CD1c-positive myeloid dendritic cell (primary cell): Measurements from ENCODE around the gene ZNF860.
"Not testable (repeated sequence)": the region's sequence is repeated elsewhere in the genome, so short reads cannot be mapped to it uniquely, and the experiment has no call there.

Experiments used
- DNase-seq: peaks from one replicate; pipeline ENCODE4 v3.0.0-alpha.2; 2016; ENCODE audit errors: extremely low spot score

Gene ZNF860

DNA sequence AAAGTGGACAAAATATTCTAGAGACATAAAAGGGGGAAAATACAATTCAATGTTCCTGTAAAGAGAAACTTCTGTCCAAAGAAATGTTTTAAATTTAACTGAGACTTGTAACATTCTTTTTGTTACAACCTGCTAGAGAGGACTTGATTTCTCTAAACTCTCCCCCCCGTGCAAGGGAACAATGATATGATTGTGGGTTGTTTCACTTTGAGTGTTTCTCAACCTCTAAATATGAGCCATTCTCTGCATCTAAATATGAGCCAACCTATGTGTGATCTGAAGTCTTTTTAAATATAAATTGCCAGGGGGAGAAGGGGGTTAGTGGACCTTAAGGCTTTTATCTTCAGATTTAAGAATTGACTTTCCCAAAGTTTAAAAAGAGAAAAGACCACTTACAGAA, 14.6 kb downstream of the ZNF860 start:
- no peak for DNase-seq

DNA sequence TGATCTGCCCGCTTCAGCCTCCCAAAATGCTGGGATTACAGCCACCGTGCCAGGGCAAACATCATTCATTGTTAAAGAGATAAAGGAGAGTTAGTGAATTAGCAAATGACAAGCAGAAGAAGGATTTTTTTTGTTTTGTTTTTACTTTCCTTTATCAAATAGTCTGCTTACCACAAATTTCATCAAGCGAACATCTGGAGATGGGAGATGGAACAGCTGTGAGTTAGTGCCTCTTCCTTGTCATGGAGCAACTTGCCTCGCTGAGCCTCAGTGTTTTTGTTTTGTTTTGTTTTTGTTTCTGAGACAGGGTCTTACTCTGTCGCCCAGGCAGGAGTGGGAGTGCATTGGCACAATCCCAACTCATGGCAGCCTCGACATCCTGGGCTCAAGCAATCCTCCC, 15.9 kb downstream of the ZNF860 start:
- no peak for DNase-seq

DNA sequence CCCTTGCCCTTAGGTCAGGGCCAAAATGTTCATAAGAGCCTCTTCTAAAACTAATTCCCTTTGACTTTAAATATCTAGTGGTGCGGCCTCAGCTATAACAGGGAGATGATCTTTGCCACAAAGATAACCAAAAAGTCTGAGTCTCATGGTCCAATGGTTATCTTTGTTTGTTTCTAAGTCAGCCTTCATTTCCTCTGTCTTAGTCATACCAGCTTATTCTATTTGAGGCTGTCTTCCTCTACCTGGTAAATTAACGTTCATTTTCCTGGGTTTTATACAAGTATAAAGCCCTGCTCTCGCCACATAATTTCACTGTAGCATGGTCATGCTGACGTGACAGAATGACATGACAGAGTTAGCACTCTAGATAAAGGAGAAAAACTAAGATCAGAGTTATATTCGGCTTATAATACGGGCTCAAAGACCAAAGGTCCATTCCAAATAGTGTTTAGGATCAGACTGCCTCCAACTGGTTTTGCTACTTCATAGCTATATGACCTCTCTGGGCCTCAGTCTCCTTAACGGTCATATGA, 18.4 kb downstream of the ZNF860 start:
- no peak for DNase-seq

DNA sequence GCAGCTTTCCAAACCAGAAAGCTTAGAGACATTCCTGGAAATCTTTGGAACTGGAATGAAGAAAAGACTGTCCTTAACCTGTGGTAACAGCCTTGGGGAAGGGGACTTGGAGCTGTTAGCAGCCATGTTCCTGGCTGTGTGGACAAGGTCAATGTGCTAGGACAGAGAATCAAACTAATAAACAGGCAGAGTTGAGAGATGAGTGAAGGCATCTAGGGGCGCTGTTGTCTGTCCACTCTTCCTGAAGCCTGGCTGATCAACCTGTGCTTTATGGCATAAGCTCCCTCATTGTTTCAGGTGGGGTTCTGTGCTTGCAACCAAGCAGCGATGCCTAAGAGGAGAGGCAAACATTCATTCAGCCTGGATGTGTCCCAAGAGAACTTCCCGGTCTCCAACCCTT, 19.3 kb downstream of the ZNF860 start:
- no peak for DNase-seq

DNA sequence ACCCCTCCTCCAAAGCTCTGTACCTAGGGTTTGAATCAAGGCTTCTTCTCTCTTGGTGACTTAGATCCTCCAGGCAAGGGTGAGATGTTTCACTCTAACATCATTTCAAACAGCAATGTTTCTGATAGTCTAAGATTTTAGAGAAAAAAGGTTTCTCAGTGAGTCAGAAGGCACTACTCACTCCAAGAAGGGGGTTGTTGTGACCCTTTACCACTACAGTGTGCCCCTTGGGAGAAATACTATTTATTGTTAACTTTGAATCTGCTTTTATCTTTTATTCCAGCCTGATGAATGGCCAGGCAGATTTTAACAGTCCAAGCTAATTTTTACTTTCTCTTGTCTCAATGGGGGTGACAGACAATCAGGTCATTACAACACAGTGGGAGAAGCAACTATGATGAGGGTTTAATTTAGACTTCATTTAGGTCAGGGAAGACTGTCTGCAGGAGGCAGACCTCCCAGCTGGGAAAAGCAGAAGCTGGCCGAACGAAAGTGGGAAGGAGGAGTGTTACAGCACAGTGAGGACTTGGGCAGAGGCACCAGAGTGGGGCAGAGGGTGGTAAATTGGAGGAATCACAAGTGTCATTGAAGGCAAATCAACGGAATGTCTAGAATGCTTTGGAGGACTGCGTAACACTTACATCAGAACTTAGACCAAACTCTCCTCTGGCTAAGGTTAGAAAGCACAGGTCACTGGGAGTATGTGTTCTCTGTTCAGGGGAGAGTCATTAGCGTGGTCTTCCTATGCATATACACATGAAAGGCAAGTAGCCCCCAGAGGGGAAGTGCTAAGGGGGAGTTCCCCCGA, 21.2 kb downstream of the ZNF860 start:
- DNase-seq = no peak

DNA sequence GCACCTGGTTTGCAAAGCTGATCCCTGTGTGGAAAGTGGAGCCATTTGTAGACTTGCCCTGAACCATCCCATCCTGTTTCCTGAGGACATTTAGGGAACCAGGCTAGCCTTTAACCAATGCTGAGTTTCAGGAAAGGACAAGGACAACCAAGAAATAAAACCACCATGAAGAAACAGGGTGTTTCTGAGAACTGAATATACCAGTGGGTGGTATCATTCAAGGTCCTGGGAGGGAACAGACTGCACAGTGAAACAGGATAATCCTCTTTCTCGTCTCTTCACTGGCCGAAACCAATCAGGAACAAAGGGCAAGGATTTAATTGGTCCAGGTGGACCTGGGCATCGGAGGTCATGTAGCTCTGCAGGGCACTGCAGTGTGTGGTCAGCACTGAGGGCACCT, 21.8 kb downstream of the ZNF860 start:
- no peak for DNase-seq

DNA sequence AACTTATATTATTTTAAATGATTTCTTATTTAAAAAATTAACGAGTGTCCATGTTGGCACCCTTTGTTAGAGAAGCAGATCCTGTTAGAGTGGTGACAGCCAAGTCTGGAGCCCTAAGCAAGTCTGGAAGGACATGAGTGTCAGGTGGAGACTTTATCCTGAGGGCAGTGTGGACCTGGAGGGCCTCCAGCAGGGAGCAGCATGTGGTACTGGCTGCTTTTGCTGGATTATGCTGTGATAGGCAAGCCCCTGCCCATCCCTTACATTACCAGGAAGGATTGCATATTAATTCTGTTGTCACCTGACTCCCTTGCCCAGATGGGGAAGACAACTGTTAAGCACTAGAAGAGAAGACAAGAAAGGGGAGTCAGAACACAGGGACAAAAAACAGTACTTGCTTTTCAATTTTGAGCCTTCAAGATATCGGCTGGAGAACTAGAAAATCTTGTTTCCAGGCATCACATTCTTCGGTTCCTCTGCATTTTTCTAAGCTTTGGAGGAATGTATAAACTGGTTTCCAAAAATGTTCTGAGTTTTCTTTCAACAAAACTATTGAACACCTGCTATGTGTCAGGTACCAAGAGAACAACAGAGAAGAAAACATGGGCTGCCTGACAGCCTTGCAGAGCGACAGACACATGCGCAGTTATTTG, 22.7 kb downstream of the ZNF860 start:
- no peak for DNase-seq

DNA sequence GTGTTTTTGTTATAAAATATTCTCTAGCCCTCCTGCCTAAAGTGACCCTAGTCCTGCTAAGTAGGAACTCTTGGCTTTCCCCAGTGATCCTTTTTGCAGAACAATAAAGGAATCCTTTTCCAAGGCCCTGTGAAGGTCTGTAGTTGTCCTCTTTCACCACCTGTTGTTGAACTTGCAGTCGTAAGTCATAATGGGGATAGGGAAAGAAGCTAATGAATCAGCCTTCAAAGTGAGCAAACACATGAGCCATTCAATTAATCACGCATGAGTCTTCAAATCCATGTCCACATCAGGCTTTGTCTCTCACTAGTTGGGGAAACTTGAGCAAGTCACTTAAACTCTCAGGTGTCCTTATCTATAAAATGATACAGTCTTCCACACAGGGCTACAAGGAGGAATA, 27.6 kb downstream of the ZNF860 start:
- no peak for DNase-seq

DNA sequence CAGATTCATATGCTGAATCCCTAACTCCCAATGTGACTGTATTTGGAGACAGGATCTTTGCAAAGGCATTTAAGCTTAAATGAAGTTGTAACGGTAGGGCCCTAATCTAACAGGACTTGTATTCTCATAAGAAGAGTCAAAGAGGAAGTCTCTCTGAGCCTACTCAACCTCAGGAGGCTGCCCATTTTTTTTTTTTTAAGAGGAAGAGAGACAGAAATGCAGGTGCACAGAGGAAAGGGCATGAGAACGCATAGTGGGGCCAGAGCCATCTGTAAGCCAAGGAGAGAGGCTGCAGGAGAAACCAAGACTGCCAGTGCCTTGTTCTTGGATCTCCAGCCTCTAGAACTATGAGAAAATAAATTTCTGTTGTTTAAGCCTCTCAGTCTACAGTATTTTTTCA, 28.4 kb downstream of the ZNF860 start:
- no peak for DNase-seq

DNA sequence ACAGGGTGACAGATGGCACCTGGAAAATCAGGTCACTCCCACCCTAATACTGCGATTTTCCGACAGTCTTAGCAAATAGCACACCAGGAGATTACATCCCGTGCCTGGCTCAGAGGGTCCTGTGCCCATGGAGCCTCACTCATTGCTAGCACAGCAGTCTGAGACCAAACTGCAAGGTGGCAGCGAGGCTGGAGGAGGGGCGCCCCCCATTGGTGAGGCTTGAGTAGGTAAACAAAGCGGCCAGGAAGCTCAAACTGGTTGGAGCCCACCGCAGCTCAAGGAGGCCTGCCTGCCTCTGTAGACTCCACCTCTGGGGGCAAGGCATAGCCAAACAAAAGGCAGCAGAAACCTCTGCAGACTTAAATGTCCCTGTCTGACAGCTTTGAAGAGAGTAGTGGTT, 29.1 kb downstream of the ZNF860 start:
- DNase-seq = not testable (repeated sequence)

DNA sequence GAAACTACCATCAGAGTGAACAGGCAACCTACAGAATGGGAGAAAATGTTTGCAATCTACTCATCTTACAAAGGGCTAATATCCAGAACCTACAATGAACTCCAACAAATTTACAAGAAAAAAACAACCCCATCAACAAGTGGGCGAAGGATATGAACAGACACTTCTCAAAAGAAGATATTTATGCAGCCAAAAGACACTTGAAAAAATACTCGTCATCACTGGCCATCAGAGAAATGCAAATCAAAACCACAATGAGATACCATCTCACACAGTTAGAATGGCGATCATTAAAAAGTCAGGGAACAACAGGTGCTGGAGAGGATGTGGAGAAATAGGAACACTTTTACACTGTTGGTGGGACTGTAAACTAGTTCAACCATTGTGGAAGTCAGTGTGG, 34.1 kb downstream of the ZNF860 start:
- DNase-seq = not testable (repeated sequence)

DNA sequence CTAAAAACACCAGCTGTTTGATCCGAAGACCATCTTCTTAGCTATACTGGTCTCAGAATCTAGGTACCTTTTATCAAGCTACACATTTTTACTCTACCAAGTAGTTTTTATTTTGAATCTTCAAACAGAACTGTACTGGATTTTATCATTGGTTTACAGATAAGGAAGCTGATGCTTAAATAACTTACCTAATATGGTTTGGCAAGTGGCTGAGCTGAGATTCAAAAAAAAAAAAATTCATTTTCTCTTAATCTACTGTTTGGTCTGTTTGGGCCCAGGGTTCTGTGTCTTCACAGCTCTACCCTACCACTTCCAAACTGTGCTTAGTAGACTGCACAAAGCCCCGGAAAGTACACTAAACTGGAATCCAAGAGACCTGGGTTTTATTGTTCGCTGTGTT, 35.7 kb downstream of the ZNF860 start:
- DNase-seq = no peak

DNA sequence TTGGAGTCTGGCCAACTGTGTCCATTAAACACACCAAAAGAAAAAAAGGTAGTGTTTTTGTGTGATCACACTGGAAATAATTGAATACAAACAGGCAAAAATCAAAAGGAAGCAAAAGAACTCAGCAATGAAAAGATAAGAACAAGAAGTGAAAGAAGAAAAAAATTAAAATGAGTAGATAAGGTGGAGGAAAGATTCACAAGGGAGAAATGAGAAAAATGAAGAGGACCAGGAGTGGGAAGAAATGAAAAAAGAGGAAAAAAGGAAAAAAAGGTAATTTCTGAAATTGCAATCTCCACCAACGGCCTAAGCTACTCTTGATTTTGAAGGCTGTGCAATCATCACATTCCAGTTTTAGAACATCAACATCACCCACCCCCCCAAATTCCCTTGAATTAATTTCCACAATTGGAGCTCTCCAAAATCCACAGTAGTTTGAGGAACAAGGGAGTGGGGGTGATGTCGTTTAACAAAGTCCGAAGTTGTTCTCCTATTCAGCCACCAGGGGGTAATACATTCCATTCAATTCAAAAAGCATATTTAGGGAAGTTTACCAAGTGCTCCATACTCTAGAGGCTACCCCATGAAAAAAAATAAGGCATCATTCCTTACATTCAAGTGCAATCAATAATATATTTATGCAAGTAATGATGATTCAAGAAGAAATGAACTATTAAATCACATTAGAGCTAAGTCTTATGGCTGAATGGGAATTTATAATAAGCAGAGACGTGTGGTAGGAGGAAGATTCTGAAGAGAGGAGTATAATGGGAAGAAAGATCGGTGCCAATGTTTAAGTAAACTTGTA, 37.4 kb downstream of the ZNF860 start:
- peak; percentile 70 for DNase-seq

DNA sequence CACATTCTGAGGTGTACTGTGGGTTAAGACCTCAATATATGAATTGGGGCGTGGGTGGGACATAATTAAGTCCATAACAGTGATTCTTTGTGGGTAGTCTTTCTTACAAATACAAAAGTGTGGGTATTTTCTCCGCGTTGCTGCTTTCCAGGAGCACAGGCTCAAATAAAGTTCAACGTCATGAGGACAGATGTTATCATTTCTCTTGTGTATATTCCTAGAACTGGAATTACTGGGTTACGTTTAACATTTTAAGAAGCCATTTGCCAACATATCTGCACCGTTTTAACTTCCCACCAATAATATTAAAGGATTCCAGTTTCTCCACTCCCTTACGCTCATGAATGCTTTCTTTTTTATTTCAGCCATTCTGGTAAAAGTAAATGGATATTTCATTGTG, 39.6 kb downstream of the ZNF860 start:
- no peak for DNase-seq

DNA sequence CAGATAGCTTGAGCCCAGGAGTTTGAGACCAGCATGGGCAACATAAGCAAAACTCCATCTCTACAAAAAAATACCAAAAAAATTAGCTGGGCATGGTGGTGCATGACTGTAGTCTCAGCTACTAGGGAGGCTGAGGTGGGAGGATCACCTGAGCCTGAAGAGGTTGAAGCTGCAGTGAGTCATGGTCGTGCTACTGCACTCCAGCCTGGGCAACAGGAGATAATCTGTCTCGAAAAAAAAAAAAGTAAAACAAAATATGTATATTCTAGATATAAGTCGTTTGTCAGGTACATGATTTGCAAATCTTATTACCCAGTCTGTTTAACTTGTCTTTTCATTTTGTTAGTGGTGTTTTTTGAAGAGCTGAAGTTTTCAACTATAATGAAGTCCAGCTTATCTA, 40.2 kb downstream of the ZNF860 start:
- no peak for DNase-seq

DNA sequence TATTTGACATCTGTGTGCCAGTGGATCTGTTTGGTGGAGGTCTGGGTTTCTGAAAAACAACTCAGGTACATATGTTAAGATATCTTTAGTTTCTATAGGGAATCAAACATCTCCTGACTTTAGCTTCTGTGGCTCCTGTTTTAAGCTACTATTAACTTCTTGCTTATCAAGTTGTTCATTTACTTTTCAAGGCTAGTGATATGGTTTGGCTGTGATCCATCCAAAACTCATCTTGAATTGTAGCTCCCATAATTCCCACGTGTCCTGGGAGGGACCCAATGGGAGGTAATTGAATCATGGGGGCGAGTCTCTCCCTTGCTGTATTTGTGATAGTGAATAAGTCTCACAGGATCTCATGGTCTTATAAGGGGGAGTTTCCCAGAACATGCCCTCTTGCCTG, 41.4 kb downstream of the ZNF860 start:
- no peak for DNase-seq

DNA sequence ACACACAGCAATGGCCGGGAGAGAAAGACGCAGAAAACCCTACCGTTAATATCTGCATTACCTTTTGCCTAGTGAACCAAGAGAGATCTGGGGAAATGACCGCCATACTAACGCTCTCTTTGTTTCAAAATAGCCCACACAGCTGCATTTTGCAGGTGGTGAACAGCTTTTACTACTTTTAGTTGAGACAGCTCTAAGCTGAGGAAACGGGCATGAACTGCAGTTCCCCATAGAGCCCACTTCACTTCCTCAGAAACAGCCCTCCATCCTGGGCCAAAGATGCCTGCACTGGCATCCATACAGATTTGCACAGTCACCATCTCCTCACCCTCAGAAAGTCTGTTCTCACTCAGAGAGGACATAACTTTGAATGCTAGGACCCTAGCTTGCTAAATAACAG, 45.0 kb downstream of the ZNF860 start:
- peak; percentile 21 for DNase-seq

DNA sequence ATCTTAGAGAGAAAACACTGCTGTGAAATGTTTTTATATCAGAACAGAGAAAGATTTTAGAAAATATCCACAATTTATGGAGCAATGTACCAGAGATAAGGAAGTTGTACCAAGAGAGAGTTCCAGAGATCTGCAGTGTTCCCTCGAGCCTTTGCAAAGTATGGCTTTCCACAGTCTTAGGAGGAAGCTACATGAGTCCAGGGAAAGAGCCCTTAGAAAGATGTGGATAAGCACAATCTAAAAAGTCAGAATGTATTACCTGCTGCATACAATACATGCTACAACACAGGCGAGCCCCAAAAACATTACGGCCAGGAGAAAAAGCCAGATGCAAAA, 56.4 kb downstream of the ZNF860 start:
- no peak for DNase-seq

DNA sequence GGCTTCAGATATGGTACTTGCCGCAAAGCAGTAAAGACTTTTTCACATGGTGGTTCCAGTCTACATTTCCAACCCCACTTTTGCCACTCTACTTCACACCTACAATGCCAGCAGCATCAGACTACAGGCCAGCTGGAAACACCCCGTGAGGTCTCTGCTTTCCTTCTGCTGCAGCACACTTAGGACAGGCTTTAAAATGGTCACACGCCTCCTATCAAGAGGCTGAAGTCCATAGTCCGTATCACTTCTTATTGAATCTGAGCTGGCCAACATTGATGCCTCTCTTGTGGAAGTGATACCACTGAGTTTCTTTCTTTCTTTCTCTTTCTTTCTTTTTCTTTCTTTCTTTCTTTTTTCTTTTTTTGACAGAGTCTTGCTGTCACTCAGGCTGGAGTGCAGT, 59.8 kb downstream of the ZNF860 start:
- DNase-seq = no peak
